MM.1S (cell line): ENCODE data around the gene MRPS21.

Experiments
- EZH2 ChIP-seq: fragments of 300-600 bp; sonication (generic); optimal IDR thresholded peaks from 2 replicates; pipeline ENCODE3; 2017; ENCODE audit warnings: low read depth, mild to moderate bottlenecking, antibody characterized with exemption, low read length, mixed read lengths
- EZH2phosphoT487 ChIP-seq: fragments of 300-600 bp; sonication (generic); IDR thresholded peaks from 2 replicates; pipeline ENCODE4 v1.6.1; 2018; ENCODE audit warnings: antibody characterized with exemption, low read length
- TF ChIP-seq, protein P1 (sequence below): fragments of 300-600 bp; sonication (generic); IDR thresholded peaks from 2 replicates; pipeline ENCODE4 v1.5.1; 2016; ENCODE audit warnings: antibody characterized with exemption, low read length, mixed read lengths

DNA sequence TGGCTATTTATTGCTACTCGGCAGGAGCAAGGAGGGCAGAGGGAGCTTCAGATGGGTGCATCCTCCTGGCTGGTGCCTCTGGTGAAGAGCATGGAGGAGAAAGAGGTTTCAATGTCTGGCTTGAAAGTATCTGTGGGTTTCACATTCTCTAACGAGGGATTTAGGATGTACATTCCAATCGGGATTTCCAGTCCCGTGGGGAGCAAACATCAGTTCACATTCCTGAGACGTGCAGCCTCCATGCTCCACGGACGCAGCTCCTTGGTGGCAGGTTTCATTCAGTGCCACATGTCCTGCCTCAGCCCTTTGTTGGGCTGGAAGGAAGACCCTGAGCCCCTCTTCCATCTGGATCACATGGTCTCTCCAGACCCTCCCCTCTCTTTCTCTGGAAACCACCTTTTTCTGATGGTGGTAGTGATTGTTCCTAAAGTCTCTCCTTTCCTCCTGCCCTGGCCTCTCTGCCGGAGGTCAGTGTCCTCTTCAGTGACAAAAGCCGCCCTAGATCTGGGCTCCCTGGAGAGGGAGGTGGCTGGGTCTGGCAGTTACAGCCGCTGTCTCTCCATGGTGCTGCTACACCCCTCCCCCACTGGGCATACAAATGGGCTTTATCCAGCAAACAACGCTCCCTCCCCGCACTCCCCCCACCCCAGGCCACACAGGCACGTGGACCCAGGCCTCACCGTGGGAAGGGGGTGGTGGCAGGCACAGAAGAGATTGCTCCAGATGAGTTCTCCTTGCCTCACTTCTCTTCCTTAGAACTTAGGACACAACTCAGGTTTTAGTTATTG is 36.9 kb upstream of the MRPS21 start:
- TF ChIP-seq, protein P1, sequence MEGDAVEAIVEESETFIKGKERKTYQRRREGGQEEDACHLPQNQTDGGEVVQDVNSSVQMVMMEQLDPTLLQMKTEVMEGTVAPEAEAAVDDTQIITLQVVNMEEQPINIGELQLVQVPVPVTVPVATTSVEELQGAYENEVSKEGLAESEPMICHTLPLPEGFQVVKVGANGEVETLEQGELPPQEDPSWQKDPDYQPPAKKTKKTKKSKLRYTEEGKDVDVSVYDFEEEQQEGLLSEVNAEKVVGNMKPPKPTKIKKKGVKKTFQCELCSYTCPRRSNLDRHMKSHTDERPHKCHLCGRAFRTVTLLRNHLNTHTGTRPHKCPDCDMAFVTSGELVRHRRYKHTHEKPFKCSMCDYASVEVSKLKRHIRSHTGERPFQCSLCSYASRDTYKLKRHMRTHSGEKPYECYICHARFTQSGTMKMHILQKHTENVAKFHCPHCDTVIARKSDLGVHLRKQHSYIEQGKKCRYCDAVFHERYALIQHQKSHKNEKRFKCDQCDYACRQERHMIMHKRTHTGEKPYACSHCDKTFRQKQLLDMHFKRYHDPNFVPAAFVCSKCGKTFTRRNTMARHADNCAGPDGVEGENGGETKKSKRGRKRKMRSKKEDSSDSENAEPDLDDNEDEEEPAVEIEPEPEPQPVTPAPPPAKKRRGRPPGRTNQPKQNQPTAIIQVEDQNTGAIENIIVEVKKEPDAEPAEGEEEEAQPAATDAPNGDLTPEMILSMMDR: no peak
- no peak for TF ChIP-seq EZH2
- TF ChIP-seq EZH2phosphoT487: no peak
